HCT116 (cell line): ENCODE measurements around the gene PDLIM5. TPM values are rescaled to one million over a fixed set of nuclear protein-coding genes. Genes with fewer than 3 reads are reported as not detected.
A peak's percentile ranks its signal among the peaks of the same experiment; 100 is the strongest.

Experiments used
- ATAC-seq: fragments of 200-7000 bp; cut with Tn5 transposase; 2 replicates; pipeline ENCODE4 v1.9.1; 2020; ENCODE audit warnings: mild to moderate bottlenecking, moderate library complexity
- BruUV-seq: library from RNA; stranded (reverse); fragments of 400-500 nt; replicated peaks from 2 replicates; lab custom pipeline; 2021; lab: Mats Ljungman, UMichigan
- CTCF ChIA-PET: fragments of 300-600 bp; sonication (Branson Sonifier 250); formaldehyde crosslinking; loops from one replicate; lab custom pipeline; 2021; ENCODE audit warnings: antibody characterized with exemption; lab: Charles Lee
- POLR2A ChIA-PET: fragments of 300-600, 350-600 bp; sonication (Branson Sonifier 250); formaldehyde crosslinking; loops from one replicate; lab custom pipeline; 2021; ENCODE audit warnings: antibody characterized with exemption; lab: Charles Lee
- RAD21 ChIA-PET, 2 experiments: fragments of 300-600 bp; sonication (Branson Sonifier 250); formaldehyde crosslinking; loops; one replicate each; lab custom pipeline; 2023; ENCODE audit warnings: low total read pairs in 2 of 2; ENCODE audit not compliant: uncharacterized antibody in 2 of 2, unreplicated experiment in 2 of 2, low non-redundant PET in 1 of 2; lab: Charles Lee
- DNase-seq: peaks from one replicate; pipeline ENCODE4 v3.0.0-alpha.2; 2010; ENCODE audit warnings: low read depth, low spot score
- H2AFZ ChIP-seq: fragments of 200-600 bp; shearing (Covaris generic), sonication (generic); 2 replicates; pipeline ENCODE4 v1.6.1; 2017; ENCODE audit warnings: low read depth, mixed run types, mixed read lengths, antibody characterized with exemption, low read length; ENCODE audit not compliant: poor library complexity, severe bottlenecking
- H3K27ac ChIP-seq: 2 replicates; pipeline ENCODE4 v1.5.1; 2012; ENCODE audit warnings: low read depth, low read length
- H3K27me3 ChIP-seq: fragments of 200-600 bp; sonication (generic); 2 replicates; pipeline ENCODE4 v1.6.1; 2016; ENCODE audit warnings: mixed run types, low read length, mixed read lengths; ENCODE audit not compliant: insufficient read depth
- H3K36me3 ChIP-seq, 2 experiments: fragments of 200-500 bp in 1 of 2; fragments of 200-600 bp in 1 of 2; sonication (Bioruptor generic) in 1 of 2; sonication (generic) in 1 of 2; 2 replicates each; pipeline versions ENCODE4 v1.5.1 to v1.6.1; 2014 to 2016; ENCODE audit warnings: low read length in 2 of 2, inconsistent platforms in 1 of 2, mixed read lengths in 1 of 2, mixed run types in 1 of 2; ENCODE audit not compliant: insufficient read depth in 2 of 2, control insufficient read depth in 1 of 2
- H3K4me1 ChIP-seq, 2 experiments: fragments of 200-600 bp in 1 of 2; sonication (generic) in 1 of 2; 2 replicates each; pipeline versions ENCODE4 v1.5.1 to v1.6.1; 2012 to 2017; ENCODE audit warnings: low read length in 2 of 2, inconsistent platforms in 1 of 2, mild to moderate bottlenecking in 1 of 2, mixed read lengths in 1 of 2, mixed run types in 1 of 2, moderate library complexity in 1 of 2; ENCODE audit not compliant: insufficient read depth in 2 of 2, control insufficient read depth in 1 of 2
- H3K4me2 ChIP-seq: fragments of 200-600 bp; sonication (generic); 2 replicates; pipeline ENCODE4 v1.6.1; 2017; ENCODE audit warnings: mixed run types, low read length, mixed read lengths
- H3K4me3 ChIP-seq, 2 experiments: fragments of 200-600 bp in 1 of 2; sonication (generic) in 1 of 2; replicated peaks in 1 of 2; 2 replicates each; pipeline ENCODE4 v1.5.1; 2011 to 2016; ENCODE audit warnings: low read length in 2 of 2, control low read depth in 1 of 2, low read depth in 1 of 2, mild to moderate bottlenecking in 1 of 2, mixed read lengths in 1 of 2, mixed run types in 1 of 2
- H3K79me2 ChIP-seq: fragments of 200-600 bp; sonication (generic); 2 replicates; pipeline ENCODE4 v1.6.1; 2017; ENCODE audit warnings: mild to moderate bottlenecking, mixed run types, low read length, moderate library complexity, mixed read lengths; ENCODE audit not compliant: insufficient read depth
- H3K9ac ChIP-seq: fragments of 200-600 bp; sonication (generic); 2 replicates; pipeline ENCODE4 v1.6.1; 2016; ENCODE audit warnings: low read length, mixed read lengths
- H3K9me2 ChIP-seq: fragments of 200-600 bp; sonication (generic), shearing (Covaris generic); 2 replicates; pipeline ENCODE4 v1.6.1; 2017; ENCODE audit warnings: mixed run types, mild to moderate bottlenecking, moderate library complexity; ENCODE audit not compliant: insufficient read depth
- H3K9me3 ChIP-seq, 2 experiments: fragments of 200-500 bp in 1 of 2; fragments of 200-600 bp in 1 of 2; sonication (Bioruptor generic) in 1 of 2; sonication (generic) in 1 of 2; 2 replicates each; pipeline ENCODE4 v1.6.1; 2014 to 2017; ENCODE audit warnings: low read length in 2 of 2, mixed read lengths in 2 of 2, inconsistent platforms in 1 of 2, low read depth in 1 of 2, mild to moderate bottlenecking in 1 of 2, mixed run types in 1 of 2, moderate library complexity in 1 of 2; ENCODE audit not compliant: control insufficient read depth in 1 of 2, insufficient read depth in 1 of 2
- H4K20me1 ChIP-seq: fragments of 200-600 bp; sonication (generic), shearing (Covaris generic); 2 replicates; pipeline ENCODE4 v1.6.1; 2017; ENCODE audit warnings: mixed run types, mild to moderate bottlenecking, moderate library complexity; ENCODE audit not compliant: insufficient read depth
- CEBPB ChIP-seq: IDR thresholded peaks from 2 replicates; pipeline ENCODE4 v1.6.1; 2012; ENCODE audit warnings: low read depth
- EGR1 ChIP-seq: IDR thresholded peaks from 2 replicates; pipeline ENCODE4 v1.6.1; 2012; ENCODE audit warnings: low read depth
- ELF1 ChIP-seq: IDR thresholded peaks from 2 replicates; pipeline ENCODE4 v1.6.1; 2012; ENCODE audit warnings: low read depth, borderline replicate concordance
- EZH2 ChIP-seq: fragments of 200-600 bp; sonication (generic); IDR thresholded peaks from 2 replicates; pipeline ENCODE4 v1.6.1; 2017; ENCODE audit warnings: antibody characterized with exemption, mixed run types
- EZH2phosphoT487 ChIP-seq: fragments of 200-600 bp; IDR thresholded peaks from 2 replicates; pipeline ENCODE4 v1.6.1; 2018; ENCODE audit warnings: antibody characterized with exemption, borderline replicate concordance
- FOSL1 ChIP-seq: IDR thresholded peaks from 2 replicates; pipeline ENCODE4 v1.6.1; 2012; ENCODE audit warnings: low read depth
- POLR2A ChIP-seq: IDR thresholded peaks from 2 replicates; pipeline ENCODE4 v1.7.0; 2011; ENCODE audit warnings: borderline replicate concordance; ENCODE audit not compliant: insufficient read depth, insufficient read length; ENCODE audit errors: extremely low read depth
- POLR2AphosphoS5 ChIP-seq: IDR thresholded peaks from 2 replicates; pipeline ENCODE4 v1.6.1; 2011; ENCODE audit warnings: mild to moderate bottlenecking, low read depth, low read length, moderate library complexity
- RAD21 ChIP-seq: IDR thresholded peaks from 2 replicates; pipeline ENCODE4 v1.6.1; 2012; ENCODE audit warnings: low read depth, mild to moderate bottlenecking
- YY1 ChIP-seq: IDR thresholded peaks from 2 replicates; pipeline ENCODE4 v1.6.1; 2011; ENCODE audit warnings: low read length, low read depth, moderate library complexity, mild to moderate bottlenecking; ENCODE audit not compliant: insufficient replicate concordance; ENCODE audit errors: extremely low read depth
- ZFX ChIP-seq: fragments of 450-650 bp; IDR thresholded peaks from 2 replicates; pipeline ENCODE4 v1.6.1; 2017
- ZNF274 ChIP-seq: fragments of 200-500 bp; sonication (Bioruptor generic); IDR thresholded peaks from 2 replicates; pipeline ENCODE4 v1.6.1; 2014; ENCODE audit warnings: mild to moderate bottlenecking, low read depth, low read length, inconsistent platforms
- intact Hi-C: fragments of 100-400 bp; cut with micrococcal nuclease; formaldehyde crosslinking; loops from 2 replicates; pipeline ENCODE4 v1.10.0; 2022
- total RNA-seq: library from RNA; stranded (reverse); gene quantifications from one replicate; pipeline ENCODE4 v1.2.1, GENCODE V29; 2021; ENCODE audit not compliant: unreplicated experiment
- TF ChIP-seq, protein P1 (sequence below): IDR thresholded peaks from 2 replicates; pipeline ENCODE4 v1.6.1; 2011; ENCODE audit warnings: mild to moderate bottlenecking, low read length, moderate library complexity; ENCODE audit not compliant: insufficient replicate concordance; ENCODE audit errors: extremely low read depth
- TF ChIP-seq, protein P2 (sequence below): IDR thresholded peaks from 2 replicates; pipeline ENCODE4 v1.6.1; 2012

The PDLIM5 gene
- total RNA-seq, 1 experiment from 2014 or later, result 130 TPM

DNA sequence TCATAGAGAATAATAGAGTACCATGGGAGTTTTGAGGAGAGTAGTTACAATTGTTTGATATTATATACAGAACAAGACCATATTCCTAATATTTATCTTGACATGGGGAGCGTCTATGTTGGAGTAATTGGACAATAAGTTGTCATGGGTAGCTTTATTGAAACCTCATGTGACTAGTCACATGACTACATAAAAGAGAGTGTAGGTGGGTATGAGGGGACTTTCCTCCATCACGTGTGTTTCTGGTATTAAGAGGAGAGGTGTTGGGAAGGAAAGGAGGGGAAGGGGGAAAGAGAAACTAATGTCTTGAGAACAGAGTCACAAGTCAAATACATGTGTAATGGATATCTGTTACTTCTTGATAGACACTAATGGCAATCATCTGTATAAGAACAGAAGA lies 33.1 kb downstream of the PDLIM5 start:
- Histone ChIP-seq H3K9me2 (no peaks in the 10 kb centered on the region), H3K4me3 (peak overlapping the region in 1 of 2 experiments; percentile 35; a peak in 2 of 4 replicates), H4K20me1 (no peaks in the 10 kb centered on the region), H3K9me3 (no peaks in the 10 kb centered on the region), H3K4me2 (peak overlapping the region; percentile 68), H3K36me3 (no peaks in the 10 kb centered on the region), H3K27me3 (no peaks in the 10 kb centered on the region), H2AFZ (peak overlapping the region; percentile 32), H3K27ac (peak overlapping the region; percentile 72; the same call in 1 of the 2 replicates), H3K9ac (peak overlapping the region; percentile 51), H3K4me1 (peaks cover 51 to 60% of the 10 kb centered on the region in 2 experiments), H3K79me2 (peaks cover 71% of the 10 kb centered on the region)
- TF ChIP-seq EGR1 (0 out of 2 replicates have a peak, but pooled peaks have one; percentile 3), EZH2 (no peak)
- TF ChIP-seq, protein P1, sequence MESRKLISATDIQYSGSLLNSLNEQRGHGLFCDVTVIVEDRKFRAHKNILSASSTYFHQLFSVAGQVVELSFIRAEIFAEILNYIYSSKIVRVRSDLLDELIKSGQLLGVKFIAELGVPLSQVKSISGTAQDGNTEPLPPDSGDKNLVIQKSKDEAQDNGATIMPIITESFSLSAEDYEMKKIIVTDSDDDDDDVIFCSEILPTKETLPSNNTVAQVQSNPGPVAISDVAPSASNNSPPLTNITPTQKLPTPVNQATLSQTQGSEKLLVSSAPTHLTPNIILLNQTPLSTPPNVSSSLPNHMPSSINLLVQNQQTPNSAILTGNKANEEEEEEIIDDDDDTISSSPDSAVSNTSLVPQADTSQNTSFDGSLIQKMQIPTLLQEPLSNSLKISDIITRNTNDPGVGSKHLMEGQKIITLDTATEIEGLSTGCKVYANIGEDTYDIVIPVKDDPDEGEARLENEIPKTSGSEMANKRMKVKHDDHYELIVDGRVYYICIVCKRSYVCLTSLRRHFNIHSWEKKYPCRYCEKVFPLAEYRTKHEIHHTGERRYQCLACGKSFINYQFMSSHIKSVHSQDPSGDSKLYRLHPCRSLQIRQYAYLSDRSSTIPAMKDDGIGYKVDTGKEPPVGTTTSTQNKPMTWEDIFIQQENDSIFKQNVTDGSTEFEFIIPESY, result no peak
- ChIA-PET CTCF (no interaction called here), RAD21 (no interaction called here), POLR2A (no interaction called here)
- ATAC-seq (peak; percentile 15), DNase-seq (no peak)
- no TSS peak for BruUV-seq
- intact Hi-C loops, result no loop called here

DNA sequence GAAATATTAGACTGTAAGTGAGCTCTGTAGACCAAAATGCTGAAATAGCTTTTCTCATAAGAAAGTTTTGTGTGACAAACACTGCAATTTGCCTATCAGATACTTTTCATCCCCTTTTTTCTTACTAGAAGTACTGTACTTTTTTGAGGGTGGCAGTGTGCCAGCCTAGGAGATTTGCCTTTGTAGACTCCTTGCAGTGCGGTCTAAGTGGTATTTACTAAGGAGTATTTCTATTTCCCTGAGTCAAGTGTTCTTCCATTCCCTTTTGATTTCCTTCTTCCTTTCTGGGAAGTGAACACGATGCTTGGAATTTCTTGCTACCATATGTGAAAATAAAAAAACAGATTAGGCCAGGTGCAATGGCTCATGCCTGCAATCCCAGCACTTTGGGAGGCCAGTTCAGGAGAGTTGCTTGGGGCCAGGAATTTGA lies 34.6 kb downstream of the PDLIM5 start:
- no peaks in the 10 kb centered on the region for H3K9me3 ChIP-seq
- ATAC-seq (no peak), DNase-seq (no peak)
- H3K9ac ChIP-seq, result peak overlapping the region; percentile 51
- no peak overlapping the region for H2AFZ ChIP-seq
- H3K36me3 ChIP-seq, result no peaks in the 10 kb centered on the region
- H4K20me1 ChIP-seq, result no peaks in the 10 kb centered on the region
- H3K79me2 ChIP-seq, result peaks cover 72% of the 10 kb centered on the region
- no peaks in the 10 kb centered on the region for H3K9me2 ChIP-seq
- no TSS peak for BruUV-seq
- ChIA-PET POLR2A (no interaction called here), RAD21 (no interaction called here), CTCF (no interaction called here)
- TF ChIP-seq RAD21, result no peak
- TF ChIP-seq POLR2AphosphoS5, result no peak
- no peak for TF ChIP-seq EZH2phosphoT487
- TF ChIP-seq, protein P2, sequence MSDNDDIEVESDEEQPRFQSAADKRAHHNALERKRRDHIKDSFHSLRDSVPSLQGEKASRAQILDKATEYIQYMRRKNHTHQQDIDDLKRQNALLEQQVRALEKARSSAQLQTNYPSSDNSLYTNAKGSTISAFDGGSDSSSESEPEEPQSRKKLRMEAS, result no peak
- TF ChIP-seq POLR2A, result no peak
- no peak for TF ChIP-seq EGR1
- TF ChIP-seq CEBPB, result no peak
- TF ChIP-seq ZNF274, result no peak
- TF ChIP-seq YY1, result no peak
- TF ChIP-seq ZFX, result no peak
- no peak for TF ChIP-seq FOSL1
- TF ChIP-seq ELF1, result no peak
- H3K27ac ChIP-seq, result peak overlapping the region; percentile 72
- peak overlapping the region; percentile 68 for H3K4me2 ChIP-seq
- intact Hi-C loops, result no loop called here
- H3K4me1 ChIP-seq, result peaks cover 64 to 68% of the 10 kb centered on the region in 2 experiments
- no peaks in the 10 kb centered on the region for H3K27me3 ChIP-seq
- peak overlapping the region in 1 of 2 experiments; percentile 35; a peak in 2 of 4 replicates for H3K4me3 ChIP-seq
